HG03066 (cell line): ENCODE measurements around the gene ILF2.
A peak's percentile ranks its signal among the peaks of the same experiment; 100 is the strongest.
"Not testable (repeated sequence)": the region's sequence is repeated elsewhere in the genome, so short reads cannot be mapped to it uniquely, and the experiment has no call there.

Source experiments
- ATAC-seq: cut with Tn5 transposase; IDR thresholded peaks from one replicate; pipeline ENCODE4 v1.9.1; 2021; ENCODE audit warnings: low read depth; ENCODE audit not compliant: unreplicated experiment

ILF2 gene

DNA sequence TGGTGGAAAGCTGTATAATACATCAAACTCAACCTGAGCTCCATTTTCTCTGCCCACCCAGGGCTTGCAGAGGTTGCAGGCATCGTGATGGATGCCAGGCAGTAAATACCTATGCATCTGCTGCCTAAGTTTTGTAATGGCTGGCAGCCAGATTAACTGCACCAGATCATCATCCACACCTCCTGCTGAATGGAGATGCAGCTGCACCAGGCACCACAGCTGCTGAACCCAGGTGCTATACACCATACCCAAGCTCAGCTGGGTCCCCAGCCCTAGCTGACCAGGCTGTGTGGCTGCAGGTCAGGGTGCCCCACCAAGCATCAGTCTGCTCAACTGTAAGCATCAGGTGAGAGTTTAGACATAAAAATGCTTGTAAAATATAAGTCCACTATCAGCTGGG is 19.0 kb downstream of the ILF2 start:
- ATAC-seq, result no peak

- ATAC-seq, result no peak
Observed at GRCh38 chr1:153649863-153650235, 20.9 kb downstream of the ILF2 start.

DNA sequence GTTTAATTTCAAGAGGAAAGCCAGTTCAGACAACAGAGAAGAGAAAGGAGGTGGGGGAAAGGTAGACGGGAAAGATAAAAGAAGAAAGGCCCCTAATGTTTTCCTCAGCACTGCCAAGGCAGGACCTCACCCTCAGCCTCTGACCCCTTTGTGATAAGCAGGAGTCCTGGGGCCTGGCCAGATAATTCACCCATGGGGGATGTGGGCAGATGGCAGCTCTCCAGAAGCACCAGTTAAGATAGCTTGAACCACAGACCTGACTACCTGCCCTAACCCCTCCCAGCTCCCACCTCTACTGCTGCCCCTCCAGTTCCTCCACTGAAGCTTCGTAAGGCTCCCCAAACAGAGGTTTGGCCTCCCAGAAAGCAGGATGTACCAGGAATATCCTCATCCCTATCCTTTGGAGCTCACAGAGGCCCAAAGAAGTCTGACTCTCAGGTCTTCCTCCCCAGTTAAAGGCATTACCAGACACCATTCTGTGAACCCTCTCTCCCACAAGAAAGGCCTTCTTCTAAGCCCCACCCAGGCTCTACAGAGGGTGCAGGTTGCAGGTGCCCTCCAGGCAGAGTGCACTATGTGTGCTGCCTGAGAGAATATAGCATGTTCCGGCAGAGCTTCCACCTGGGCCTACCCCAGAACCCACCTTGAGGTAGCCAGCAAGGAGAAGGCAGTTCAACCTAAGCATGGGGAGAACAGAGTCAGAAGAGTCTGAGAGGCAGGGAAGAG is 21.5 kb downstream of the ILF2 start:
- ATAC-seq, result no peak

- ATAC-seq, result no peak
Observed at GRCh38 chr1:153648000-153648643, 22.7 kb downstream of the ILF2 start.

DNA sequence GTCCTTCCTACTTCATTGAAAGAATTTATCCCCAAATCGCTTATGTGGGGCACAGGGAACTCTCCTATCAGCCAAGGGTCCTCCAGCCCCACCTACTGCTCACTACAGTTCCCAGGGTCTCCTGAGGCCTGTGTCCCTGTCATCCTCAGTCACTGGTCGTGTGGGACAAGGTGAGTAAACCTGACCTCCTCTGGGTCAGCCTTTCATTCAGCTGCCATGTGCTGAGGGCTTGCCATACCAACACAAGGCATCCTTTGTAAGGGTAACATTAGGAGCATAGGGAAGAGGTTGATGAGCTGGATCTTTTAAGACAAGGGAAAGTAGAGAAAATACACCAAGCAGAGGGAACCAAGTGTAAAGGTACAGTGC is 23.5 kb downstream of the ILF2 start:
- ATAC-seq, result no peak

GRCh38 chr1:153646672-153647345 is 24.0 kb downstream of the ILF2 start:
- no peak for ATAC-seq

- ATAC-seq, result no peak
Observed at GRCh38 chr1:153643816-153644215, 27.0 kb downstream of the ILF2 start.

GRCh38 chr1:153643100-153643499 is 27.7 kb downstream of the ILF2 start:
- ATAC-seq, result no peak

DNA sequence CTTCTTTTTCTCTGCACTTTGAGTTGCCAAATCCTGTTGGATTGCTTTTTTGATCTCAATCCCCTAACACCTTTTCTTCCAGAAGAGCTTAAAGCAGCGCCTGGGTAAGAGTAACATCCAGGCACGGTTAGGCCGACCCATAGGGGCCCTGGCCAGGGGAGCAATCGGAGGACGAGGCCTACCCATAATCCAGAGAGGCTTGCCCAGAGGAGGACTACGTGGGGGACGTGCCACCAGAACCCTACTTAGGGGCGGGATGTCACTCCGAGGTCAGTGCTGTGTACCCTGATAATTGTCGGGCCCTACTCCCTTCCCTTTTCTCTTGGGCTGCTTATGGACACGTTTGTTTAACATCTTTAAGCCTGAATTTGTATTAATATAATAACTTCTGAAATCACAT is 28.6 kb downstream of the ILF2 start:
- ATAC-seq, result no peak

GRCh38 chr1:153640861-153641260 is 29.9 kb downstream of the ILF2 start:
- no peak for ATAC-seq

DNA sequence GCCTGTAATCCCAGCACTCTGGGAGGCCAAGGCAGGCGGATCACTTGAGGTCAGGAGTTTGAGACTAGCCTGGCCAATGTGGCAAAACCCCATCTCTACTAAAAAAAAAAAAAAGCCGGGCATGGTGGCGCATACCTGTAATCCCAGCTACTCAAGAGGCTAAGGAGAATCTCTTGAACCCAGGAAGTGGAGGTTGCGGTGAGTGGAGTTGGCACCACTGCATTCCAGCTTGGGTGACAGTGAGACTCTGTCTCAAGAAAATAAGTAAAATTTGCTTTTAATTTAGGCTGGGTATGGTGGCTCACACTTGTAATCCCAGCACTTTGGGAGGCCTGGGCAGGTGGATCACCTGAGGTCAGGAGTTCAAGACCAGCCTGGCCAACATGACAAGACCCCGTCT is 30.6 kb downstream of the ILF2 start:
- not testable (repeated sequence) for ATAC-seq

DNA sequence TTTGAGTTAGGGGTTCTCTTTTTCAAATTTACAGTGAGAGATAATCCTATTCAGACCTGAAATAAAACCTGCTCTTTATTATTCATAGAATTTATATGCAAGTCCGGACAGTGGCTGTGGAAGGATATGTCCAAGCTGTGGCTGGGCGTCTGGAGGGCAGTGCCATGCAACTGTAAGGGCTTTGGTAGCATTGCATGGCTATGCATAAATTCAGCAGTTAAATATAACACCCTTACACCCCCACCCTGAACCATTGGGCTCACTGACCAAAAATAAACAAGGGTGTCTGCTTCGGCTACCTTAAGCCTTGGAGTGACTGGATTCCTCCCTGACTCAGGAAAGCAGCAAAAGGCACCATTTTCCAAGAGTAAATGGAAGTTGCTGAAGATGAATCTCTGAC is 31.5 kb downstream of the ILF2 start:
- no peak for ATAC-seq

DNA sequence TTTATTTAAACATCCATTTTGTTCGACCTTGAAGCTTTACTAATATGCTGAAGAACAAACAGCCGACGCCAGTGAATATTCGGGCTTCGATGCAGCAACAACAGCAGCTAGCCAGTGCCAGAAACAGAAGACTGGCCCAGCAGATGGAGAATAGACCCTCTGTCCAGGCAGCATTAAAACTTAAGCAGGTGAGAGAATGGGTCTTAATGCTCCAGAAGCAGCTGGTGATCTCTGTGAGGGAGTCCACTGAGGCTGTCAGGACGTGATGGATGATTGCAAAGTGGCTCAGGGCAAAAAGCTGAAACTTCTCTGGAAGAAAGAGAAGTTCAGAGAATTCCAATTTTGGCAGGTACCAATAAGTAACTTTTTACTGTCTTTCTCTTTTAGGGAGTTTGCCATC is 32.5 kb downstream of the ILF2 start:
- no peak for ATAC-seq

DNA sequence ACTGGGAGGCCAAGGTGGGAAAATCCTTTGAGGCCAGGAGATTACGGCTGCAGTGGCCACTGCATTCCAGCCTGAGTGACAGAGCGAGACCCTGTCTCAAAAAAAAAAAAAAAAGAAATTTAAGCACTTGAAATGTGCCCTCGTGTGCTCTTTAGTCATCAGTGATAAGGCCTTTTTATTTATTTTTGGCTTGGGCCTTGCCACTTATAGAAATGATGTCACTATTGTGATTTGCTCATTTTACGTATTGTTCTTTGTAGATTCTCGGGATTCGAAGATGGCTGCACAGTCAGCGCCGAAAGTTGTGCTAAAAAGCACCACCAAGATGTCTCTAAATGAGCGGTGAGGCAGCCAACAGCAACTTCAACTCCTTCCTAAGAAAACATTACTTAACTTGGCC is 34.5 kb downstream of the ILF2 start:
- ATAC-seq, result no peak

DNA sequence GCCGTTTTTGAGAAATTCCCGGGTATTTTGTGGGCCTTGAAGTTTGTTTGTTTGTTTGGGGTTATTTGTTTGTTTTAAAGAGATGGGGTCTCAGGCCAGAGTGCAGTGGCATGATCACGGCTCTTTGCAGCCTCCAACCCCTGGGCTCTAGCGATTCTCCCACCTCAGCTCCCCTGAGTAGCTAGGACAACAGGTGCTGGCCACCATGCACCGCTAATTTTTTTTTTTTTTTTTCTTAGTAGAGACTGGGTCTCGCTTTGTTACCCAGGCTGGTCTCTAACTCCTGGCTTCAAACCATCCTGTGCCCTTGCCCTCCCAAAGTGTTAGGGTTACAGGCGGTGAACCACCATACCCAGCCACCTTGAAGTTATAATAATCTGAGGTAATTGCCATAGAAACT is 34.9 kb downstream of the ILF2 start:
- ATAC-seq, result no peak

- ATAC-seq, result peak; percentile 87
Observed at GRCh38 chr1:153633754-153634665, 36.8 kb downstream of the ILF2 start, which contains the start of gene CHTOP. CHTOP (plus strand) TSS chr1:153634066; CDS start chr1:153636589, 2,523 bp downstream.

DNA sequence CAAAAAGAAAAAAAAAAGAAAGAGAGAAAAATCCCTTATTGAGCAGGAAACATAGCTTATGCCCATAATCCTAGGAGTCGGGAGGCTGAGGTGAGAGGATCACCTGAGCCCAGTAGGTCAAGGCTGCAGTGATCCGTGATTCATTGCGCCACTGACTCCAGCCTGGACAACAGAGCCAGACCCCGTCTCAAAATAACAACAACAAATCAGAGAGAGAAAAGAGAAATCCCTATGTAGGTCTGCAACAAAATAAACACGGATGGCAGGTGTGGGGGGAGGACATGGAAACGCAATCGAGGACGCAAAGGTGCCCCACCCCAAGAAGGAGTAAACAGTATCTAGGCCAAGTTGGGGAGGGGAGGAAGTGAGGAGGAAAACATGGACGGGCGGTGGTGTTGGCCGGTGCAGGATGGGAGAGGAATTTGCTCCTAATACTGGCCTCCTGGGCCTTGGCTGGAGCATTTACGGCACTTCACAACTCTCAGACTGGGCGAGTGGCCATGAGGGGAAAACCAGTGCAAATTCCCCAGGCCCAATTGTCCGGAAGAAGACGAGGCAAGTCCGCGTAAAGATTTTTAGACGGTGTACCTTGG is 37.5 kb downstream of the ILF2 start:
- ATAC-seq, result no peak

DNA sequence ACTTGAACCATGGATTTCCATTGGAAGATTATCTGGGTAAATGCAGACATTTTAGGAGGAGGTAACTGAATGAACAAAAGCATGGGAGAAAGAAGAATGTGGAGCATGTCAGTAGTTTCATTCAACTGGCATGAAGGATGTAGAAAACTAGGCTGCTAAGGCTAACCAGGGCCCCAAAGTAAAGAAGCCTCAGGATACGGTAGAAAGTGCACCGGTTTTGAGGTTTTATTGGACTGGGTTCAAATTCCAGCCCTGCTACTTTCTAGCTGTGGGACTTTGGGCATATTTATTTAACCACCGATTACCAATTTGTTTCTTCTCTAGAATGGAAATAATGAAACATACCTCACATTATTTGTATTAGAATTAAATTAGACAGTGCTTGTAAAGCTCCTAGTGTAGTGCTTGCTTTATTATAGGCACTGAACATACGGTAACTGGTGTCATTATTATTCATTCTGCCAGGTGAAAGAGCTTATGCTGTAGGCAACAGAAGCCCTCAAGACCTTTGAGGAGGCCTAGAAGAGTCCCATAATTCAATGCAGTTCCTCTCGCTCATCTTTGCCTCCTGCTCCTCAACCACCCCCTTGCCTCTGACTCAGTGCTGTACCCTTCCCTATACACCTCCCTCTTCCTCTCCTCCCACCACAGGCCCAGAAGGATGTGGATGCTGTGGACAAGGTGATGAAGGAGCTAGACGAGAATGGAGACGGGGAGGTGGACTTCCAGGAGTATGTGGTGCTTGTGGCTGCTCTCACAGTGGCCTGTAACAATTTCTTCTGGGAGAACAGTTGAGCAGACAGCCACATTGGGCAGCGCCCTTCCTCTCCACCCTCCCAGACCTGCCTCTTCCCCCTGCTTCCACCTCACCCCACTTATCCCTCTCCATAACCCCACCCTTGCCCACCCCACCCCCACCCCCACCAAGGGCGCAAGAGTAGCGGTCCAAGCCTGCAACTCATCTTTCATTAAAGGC is 39.5 kb downstream of the ILF2 start:
- ATAC-seq, result no peak

GRCh38 chr1:153630384-153630783 is 40.4 kb downstream of the ILF2 start:
- no peak for ATAC-seq
